ENCODE measurements around the gene CENPVL3.
"Not testable (repeated sequence)": the region's sequence is repeated elsewhere in the genome, so short reads cannot be mapped to it uniquely, and the experiment has no call there.

Gene CENPVL3

DNA sequence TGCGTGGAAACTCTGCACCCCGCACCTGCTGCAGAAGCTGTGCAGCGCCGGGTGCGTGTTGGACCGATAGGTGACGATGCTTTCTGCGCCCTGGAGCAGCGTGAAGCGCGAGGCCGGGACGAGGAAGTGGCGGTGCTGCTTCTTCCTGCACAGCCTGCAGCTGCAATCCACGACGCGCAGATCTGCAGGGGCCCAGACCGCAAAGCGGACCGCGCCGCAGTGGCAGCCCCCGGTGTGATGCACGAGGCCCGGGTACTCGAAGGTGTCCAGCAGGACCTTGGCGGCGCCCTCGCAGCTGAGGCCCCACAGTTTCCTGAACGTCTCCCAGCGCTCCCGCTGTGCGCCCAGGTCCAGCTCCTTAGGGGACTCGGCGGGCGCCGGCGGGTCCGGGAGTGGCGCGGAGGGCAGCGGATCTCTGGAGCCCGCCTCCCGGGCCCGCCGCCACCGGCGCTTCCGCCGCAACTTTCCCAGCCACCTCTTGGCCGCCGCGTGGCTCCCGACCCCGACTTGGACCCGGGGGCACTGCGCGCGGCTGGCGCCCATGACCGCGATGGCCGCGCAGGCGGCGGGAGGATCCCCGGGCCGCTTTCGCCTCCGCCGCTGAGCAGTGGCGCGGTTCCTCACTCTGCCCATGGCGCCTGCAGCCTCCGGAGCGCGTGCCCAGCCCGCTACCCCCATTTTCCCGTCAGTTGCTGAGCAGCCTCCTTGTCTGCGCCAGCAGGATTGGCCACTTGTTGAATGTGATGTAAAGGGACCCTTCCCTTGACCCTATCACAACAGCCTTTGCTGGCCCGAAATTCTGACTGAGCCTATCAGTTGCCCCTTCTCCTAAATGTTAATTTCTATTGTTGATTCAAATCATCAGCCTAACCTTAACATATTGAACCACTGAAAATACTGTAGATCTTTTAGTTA is at the start of gene CENPVL3:
Gene CENPVL3, minus strand, starts transcription at position 672 of the 915 bp plus-strand sequence. Its CDS starts 39 bp downstream, at position 633.
- not testable (repeated sequence) for DNase-seq

GRCh38 chrX:51665981-51666380 is 47.3 kb upstream of the CENPVL3 start:
- DNase-seq = no peak

GRCh38 chrX:51643377-51643776 is 24.7 kb upstream of the CENPVL3 start:
- no peak for DNase-seq

GRCh38 chrX:51641421-51642021 is 22.8 kb upstream of the CENPVL3 start:
- DNase-seq = peak in 1 of 2 experiments; percentile 57

- not testable (repeated sequence) for DNase-seq
These were observed 17.8 kb upstream of the CENPVL3 start for GRCh38 chrX:51636511-51636910.

- DNase-seq = peak in 1 of 2 experiments; percentile 31
These were observed 4.2 kb downstream of the CENPVL3 start for GRCh38 chrX:51614353-51615012.

DNA sequence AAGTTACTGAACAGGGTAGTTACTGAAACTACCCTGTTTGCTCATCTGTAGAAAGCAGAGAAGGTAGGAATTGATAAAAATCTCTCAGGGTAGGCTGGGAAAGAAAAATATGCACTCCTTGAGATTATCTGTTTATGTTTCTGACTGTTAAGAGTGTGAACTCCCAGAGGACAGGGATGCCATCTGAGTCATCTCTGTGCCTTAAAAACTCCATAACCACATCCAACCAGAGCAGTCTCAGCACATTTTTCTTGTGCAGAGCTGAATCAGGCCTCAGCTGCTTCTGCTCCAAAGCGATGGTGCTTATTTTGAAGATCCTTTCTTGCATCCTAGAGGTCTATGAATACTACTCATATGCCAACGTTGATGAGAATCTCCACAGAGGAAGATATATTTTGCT is 9.9 kb downstream of the CENPVL3 start:
- no peak for DNase-seq

GRCh38 chrX:51608126-51608525 is 10.6 kb downstream of the CENPVL3 start:
- no peak for DNase-seq

GRCh38 chrX:51606446-51606845 is 12.3 kb downstream of the CENPVL3 start:
- DNase-seq = no peak

GRCh38 chrX:51598899-51599298 is 19.8 kb downstream of the CENPVL3 start:
- no peak for DNase-seq

- DNase-seq = no peak
These were observed 46.8 kb downstream of the CENPVL3 start for GRCh38 chrX:51571874-51572273.

GRCh38 chrX:51569561-51569960 is 49.2 kb downstream of the CENPVL3 start:
- no peak for DNase-seq

GRCh38 chrX:51568586-51568985 is 50.1 kb downstream of the CENPVL3 start:
- DNase-seq = no peak

Data from NCI-H446 (cell line).